Measurements from ENCODE around the gene PRDM16.

Gene PRDM16

GRCh38 chr1:3405974-3406867 lies 337.2 kb downstream of the PRDM16 start:
- Histone ChIP-seq H3K36me3 (ENCODE audit: control insufficient read depth in 2 of 2, insufficient read depth in 2 of 2, low read length in 2 of 2) (no peaks in the 10 kb centered on the region), H3K4me1 (ENCODE audit: control insufficient read depth in 2 of 2, insufficient read depth in 2 of 2, low read length in 2 of 2) (no peaks in the 10 kb centered on the region), H3K27ac (ENCODE audit: low read depth in 2 of 2, low read length in 2 of 2) (no peak overlapping the region), H3K9me3 (ENCODE audit: control insufficient read depth in 2 of 2, low read length in 2 of 2) (no peaks in the 10 kb centered on the region), H3K27me3 (ENCODE audit: control insufficient read depth in 2 of 2, insufficient read depth in 2 of 2, low read length in 2 of 2) (no peaks in the 10 kb centered on the region), H3K4me3 (ENCODE audit: low read length in 2 of 2) (no peak overlapping the region), H3K9ac (ENCODE audit: low read depth in 1 of 2, low read length in 2 of 2) (no peak overlapping the region)

GRCh38 chr1:3407021-3407420 lies 338.0 kb downstream of the PRDM16 start:
- Histone ChIP-seq H3K4me1 (ENCODE audit: control insufficient read depth in 2 of 2, insufficient read depth in 2 of 2, low read length in 2 of 2) (no peaks in the 10 kb centered on the region), H3K4me3 (ENCODE audit: low read length in 2 of 2) (no peak overlapping the region), H3K27me3 (ENCODE audit: control insufficient read depth in 2 of 2, insufficient read depth in 2 of 2, low read length in 2 of 2) (no peaks in the 10 kb centered on the region), H3K9ac (ENCODE audit: low read depth in 1 of 2, low read length in 2 of 2) (no peak overlapping the region), H3K9me3 (ENCODE audit: control insufficient read depth in 2 of 2, low read length in 2 of 2) (no peaks in the 10 kb centered on the region), H3K36me3 (ENCODE audit: control insufficient read depth in 2 of 2, insufficient read depth in 2 of 2, low read length in 2 of 2) (no peaks in the 10 kb centered on the region), H3K27ac (ENCODE audit: low read depth in 2 of 2, low read length in 2 of 2) (no peak overlapping the region)

GRCh38 chr1:3408751-3409266 lies 339.8 kb downstream of the PRDM16 start:
- Histone ChIP-seq H3K9me3 (ENCODE audit: control insufficient read depth in 2 of 2, low read length in 2 of 2) (no peaks in the 10 kb centered on the region), H3K4me1 (ENCODE audit: control insufficient read depth in 2 of 2, insufficient read depth in 2 of 2, low read length in 2 of 2) (no peaks in the 10 kb centered on the region), H3K9ac (ENCODE audit: low read depth in 1 of 2, low read length in 2 of 2) (no peak overlapping the region), H3K36me3 (ENCODE audit: control insufficient read depth in 2 of 2, insufficient read depth in 2 of 2, low read length in 2 of 2) (no peaks in the 10 kb centered on the region), H3K27ac (ENCODE audit: low read depth in 2 of 2, low read length in 2 of 2) (no peak overlapping the region), H3K27me3 (ENCODE audit: control insufficient read depth in 2 of 2, insufficient read depth in 2 of 2, low read length in 2 of 2) (no peaks in the 10 kb centered on the region), H3K4me3 (ENCODE audit: low read length in 2 of 2) (no peak overlapping the region)

GRCh38 chr1:3409366-3410141 lies 340.6 kb downstream of the PRDM16 start:
- H3K4me3 ChIP-seq (ENCODE audit: low read length in 2 of 2) = no peak overlapping the region
- H3K36me3 ChIP-seq (ENCODE audit: control insufficient read depth in 2 of 2, insufficient read depth in 2 of 2, low read length in 2 of 2) = no peaks in the 10 kb centered on the region
- H3K4me1 ChIP-seq (ENCODE audit: control insufficient read depth in 2 of 2, insufficient read depth in 2 of 2, low read length in 2 of 2) = no peaks in the 10 kb centered on the region
- H3K9ac ChIP-seq (ENCODE audit: low read depth in 1 of 2, low read length in 2 of 2) = no peak overlapping the region
- no peaks in the 10 kb centered on the region for H3K27me3 ChIP-seq (ENCODE audit: control insufficient read depth in 2 of 2, insufficient read depth in 2 of 2, low read length in 2 of 2)
- H3K27ac ChIP-seq (ENCODE audit: low read depth in 2 of 2, low read length in 2 of 2) = no peak overlapping the region
- H3K9me3 ChIP-seq (ENCODE audit: control insufficient read depth in 2 of 2, low read length in 2 of 2) = no peaks in the 10 kb centered on the region

- Histone ChIP-seq H3K9ac (ENCODE audit: low read depth in 1 of 2, low read length in 2 of 2) (no peak overlapping the region), H3K4me3 (ENCODE audit: low read length in 2 of 2) (no peak overlapping the region), H3K9me3 (ENCODE audit: control insufficient read depth in 2 of 2, low read length in 2 of 2) (no peaks in the 10 kb centered on the region), H3K27me3 (ENCODE audit: control insufficient read depth in 2 of 2, insufficient read depth in 2 of 2, low read length in 2 of 2) (no peaks in the 10 kb centered on the region), H3K4me1 (ENCODE audit: control insufficient read depth in 2 of 2, insufficient read depth in 2 of 2, low read length in 2 of 2) (no peaks in the 10 kb centered on the region), H3K27ac (ENCODE audit: low read depth in 2 of 2, low read length in 2 of 2) (no peak overlapping the region), H3K36me3 (ENCODE audit: control insufficient read depth in 2 of 2, insufficient read depth in 2 of 2, low read length in 2 of 2) (no peaks in the 10 kb centered on the region)
Measured at GRCh38 chr1:3410142-3410925, 341.3 kb downstream of the PRDM16 start.

- Histone ChIP-seq H3K9me3 (ENCODE audit: control insufficient read depth in 2 of 2, low read length in 2 of 2) (peaks cover 0 to 3% of the 10 kb centered on the region in 2 donors), H3K4me1 (ENCODE audit: control insufficient read depth in 2 of 2, insufficient read depth in 2 of 2, low read length in 2 of 2) (no peaks in the 10 kb centered on the region), H3K4me3 (ENCODE audit: low read length in 2 of 2) (no peak overlapping the region), H3K36me3 (ENCODE audit: control insufficient read depth in 2 of 2, insufficient read depth in 2 of 2, low read length in 2 of 2) (no peaks in the 10 kb centered on the region), H3K9ac (ENCODE audit: low read depth in 1 of 2, low read length in 2 of 2) (no peak overlapping the region), H3K27me3 (ENCODE audit: control insufficient read depth in 2 of 2, insufficient read depth in 2 of 2, low read length in 2 of 2) (no peaks in the 10 kb centered on the region), H3K27ac (ENCODE audit: low read depth in 2 of 2, low read length in 2 of 2) (no peak overlapping the region)
Measured at GRCh38 chr1:3411806-3412205, 342.8 kb downstream of the PRDM16 start.

- no peak overlapping the region for H3K4me3 ChIP-seq (ENCODE audit: low read length in 2 of 2)
- H3K27ac ChIP-seq (ENCODE audit: low read depth in 2 of 2, low read length in 2 of 2) = no peak overlapping the region
- H3K9me3 ChIP-seq (ENCODE audit: control insufficient read depth in 2 of 2, low read length in 2 of 2) = peaks cover 0 to 7% of the 10 kb centered on the region in 2 donors
- no peaks in the 10 kb centered on the region for H3K4me1 ChIP-seq (ENCODE audit: control insufficient read depth in 2 of 2, insufficient read depth in 2 of 2, low read length in 2 of 2)
- no peaks in the 10 kb centered on the region for H3K36me3 ChIP-seq (ENCODE audit: control insufficient read depth in 2 of 2, insufficient read depth in 2 of 2, low read length in 2 of 2)
- no peaks in the 10 kb centered on the region for H3K27me3 ChIP-seq (ENCODE audit: control insufficient read depth in 2 of 2, insufficient read depth in 2 of 2, low read length in 2 of 2)
- no peak overlapping the region for H3K9ac ChIP-seq (ENCODE audit: low read depth in 1 of 2, low read length in 2 of 2)
Measured at GRCh38 chr1:3412376-3412775, 343.4 kb downstream of the PRDM16 start.

- Histone ChIP-seq H3K36me3 (ENCODE audit: control insufficient read depth in 2 of 2, insufficient read depth in 2 of 2, low read length in 2 of 2) (no peaks in the 10 kb centered on the region), H3K9ac (ENCODE audit: low read depth in 1 of 2, low read length in 2 of 2) (no peak overlapping the region), H3K4me1 (ENCODE audit: control insufficient read depth in 2 of 2, insufficient read depth in 2 of 2, low read length in 2 of 2) (peaks cover under 1 to 2% of the 10 kb centered on the region in 2 donors), H3K27me3 (ENCODE audit: control insufficient read depth in 2 of 2, insufficient read depth in 2 of 2, low read length in 2 of 2) (no peaks in the 10 kb centered on the region), H3K27ac (ENCODE audit: low read depth in 2 of 2, low read length in 2 of 2) (no peak overlapping the region), H3K4me3 (ENCODE audit: low read length in 2 of 2) (no peak overlapping the region), H3K9me3 (ENCODE audit: control insufficient read depth in 2 of 2, low read length in 2 of 2) (peaks cover 0 to 7% of the 10 kb centered on the region in 2 donors)
Measured at GRCh38 chr1:3413975-3414710, 345.1 kb downstream of the PRDM16 start.

GRCh38 chr1:3415260-3416090 lies 346.5 kb downstream of the PRDM16 start:
- Histone ChIP-seq H3K4me1 (ENCODE audit: control insufficient read depth in 2 of 2, insufficient read depth in 2 of 2, low read length in 2 of 2) (peaks cover 2 to 3% of the 10 kb centered on the region in 2 donors), H3K27me3 (ENCODE audit: control insufficient read depth in 2 of 2, insufficient read depth in 2 of 2, low read length in 2 of 2) (no peaks in the 10 kb centered on the region), H3K4me3 (ENCODE audit: low read length in 2 of 2) (no peak overlapping the region), H3K9me3 (ENCODE audit: control insufficient read depth in 2 of 2, low read length in 2 of 2) (peaks cover 0 to 7% of the 10 kb centered on the region in 2 donors), H3K9ac (ENCODE audit: low read depth in 1 of 2, low read length in 2 of 2) (no peak overlapping the region), H3K27ac (ENCODE audit: low read depth in 2 of 2, low read length in 2 of 2) (no peak overlapping the region), H3K36me3 (ENCODE audit: control insufficient read depth in 2 of 2, insufficient read depth in 2 of 2, low read length in 2 of 2) (no peaks in the 10 kb centered on the region)

Data from mucosa of rectum (tissue), 2 donors.